Ovary (tissue), 9 donors: ENCODE measurements around the gene RARA. TPM values are rescaled to one million over a fixed set of nuclear protein-coding genes. Genes with fewer than 3 reads are reported as not detected.

Experiments
- DNase-seq, 5 donors: peaks; one replicate each; pipeline ENCODE4 v3.0.0-alpha.2; 2019 to 2020
- H3K27ac ChIP-seq, 2 donors: fragments of 200-600 bp; one replicate each; pipeline versions ENCODE4 v1.5.1 to v1.8.0; 2019 to 2022
- H3K27me3 ChIP-seq: fragments of 200-600 bp; one replicate; pipeline ENCODE4 v1.8.0; 2022
- H3K36me3 ChIP-seq: fragments of 200-600 bp; sonication (generic); one replicate; pipeline ENCODE4 v1.5.1; 2019
- H3K4me1 ChIP-seq: one replicate; pipeline ENCODE4 v1.8.1; 2013; ENCODE audit warnings: mild to moderate bottlenecking, moderate library complexity; ENCODE audit not compliant: insufficient read depth
- H3K4me3 ChIP-seq: fragments of 200-600 bp; sonication (generic); one replicate; pipeline ENCODE4 v1.5.1; 2017
- H3K9me3 ChIP-seq, 2 donors: fragments of 200-600 bp in 1 of 2; sonication (generic) in 1 of 2; one replicate each; pipeline versions ENCODE4 v1.5.1 to v1.8.1; 2013 to 2019; ENCODE audit warnings: mild to moderate bottlenecking in 1 of 2, moderate library complexity in 1 of 2
- CTCF ChIP-seq, 3 donors: fragments of 450-650 bp in 2 of 3; fragments of 200-600 bp in 1 of 3; IDR thresholded peaks; one replicate each; pipeline versions ENCODE4 v1.5.1 to v1.8.0; 2016 to 2022; ENCODE audit warnings: antibody characterized with exemption in 3 of 3, mild to moderate bottlenecking in 1 of 3
- EP300 ChIP-seq: sonication (generic); formaldehyde crosslinking; IDR thresholded peaks from one replicate; pipeline ENCODE4 v1.6.1; 2017; ENCODE audit warnings: antibody characterized with exemption
- POLR2A ChIP-seq: fragments of 450-650 bp; IDR thresholded peaks from one replicate; pipeline ENCODE4 v1.6.1; 2017; ENCODE audit warnings: antibody characterized with exemption, mild to moderate bottlenecking, moderate library complexity
- WGBS, 3 donors: extraction: QIAGEN DNeasy Blood & Tissue Kit in 1 of 3; methylation state at CpG; one replicate each; pipeline versions ENCODE4 v1.1.5 to v1.1.7; 2013 to 2017; 5-methylcytosine and 5-hydroxymethylcytosine counted together
- intact Hi-C, 4 donors: fragments of 100-400 bp; cut with DNase I; formaldehyde crosslinking; loops; one replicate each; pipeline versions ENCODE4 v1.11.0 to v1.15.1; 2022 to 2023
- polyA plus RNA-seq, 2 donors: library from polyadenylated mRNA; stranded (reverse); fragments of 200-250 nt in 1 of 2; fragments of 350-450 nt in 1 of 2; fragmentation: Illumina TruSeq in 1 of 2; extraction: RNeasy Lipid Tissue Mini Kit (QIAGEN cat#74804) in 1 of 2; gene quantifications; one replicate each; pipeline ENCODE4 v1.2.3, GENCODE V29; 2013 to 2014
- total RNA-seq, 7 donors: library from RNA; depleted of rRNA in 2 of 7; stranded (reverse); fragments of >200 nt in 2 of 7; fragmentation: NEBNext Ultra II Directional in 3 of 7; extraction: Animal tissue kit (Norgen Biotek cat#: 25700) in 3 of 7; gene quantifications; one replicate each; pipeline versions ENCODE4 v1.1.0 to v1.2.4, GENCODE V29; 2016 to 2023
- donor health status: DM: no; HTN: no; CAD: no; lungs with moderate emphysema.
- donor health status: DM: no; HTN: no; CAD: no.
- donor health status: Bipolar disorder and iron deficiency.
- donor health status: DM: yes; HTN: yes; CAD: no.
- donor health status: DM: no; HTN: no; CAD: no.
- donor health status: DM: yes; HTN: yes; CAD: no.

RARA gene
- total and polyA plus RNA-seq, 9 donors: 19.8 to 100 (median 61.9) TPM

- H3K4me3 ChIP-seq: no peak overlapping the region
- H3K4me1 ChIP-seq: peaks cover 2% of the 10 kb centered on the region
- DNase-seq: no peak
- TF ChIP-seq EP300 (no peak), POLR2A (no peak), CTCF (IDR thresholded peaks at IDR 0.05) (no peak)
- H3K27me3 ChIP-seq: no peaks in the 10 kb centered on the region
- WGBS, 3 donors: 90 to 97% (median 95%) methylated on average over 2 of the region's 2 CpGs
- H3K27ac ChIP-seq: no peak overlapping the region
- intact Hi-C loops: loop anchor here in 2 of 4 donors (5.0 to 10.0 kb wide), 3 partner anchors 62 to 274 kb away; partner anchors contain the start of gene WIPF2 (in 1 of the 2)
- no peaks in the 10 kb centered on the region for H3K36me3 ChIP-seq
- no peaks in the 10 kb centered on the region for H3K9me3 ChIP-seq
Observed at GRCh38 chr17:40286473-40286872, 22.5 kb upstream of the RARA start.

GRCh38 chr17:40287159-40287493 is 21.9 kb upstream of the RARA start:
- Histone ChIP-seq H3K4me3 (no peak overlapping the region), H3K27ac (no peak overlapping the region), H3K36me3 (no peaks in the 10 kb centered on the region), H3K4me1 (peaks cover 2% of the 10 kb centered on the region), H3K27me3 (no peaks in the 10 kb centered on the region), H3K9me3 (no peaks in the 10 kb centered on the region)
- no peak for TF ChIP-seq CTCF (IDR thresholded peaks at IDR 0.05)
- no peak for TF ChIP-seq POLR2A
- TF ChIP-seq EP300: no peak
- intact Hi-C loops: loop anchor here in 2 of 4 donors (5.0 to 10.0 kb wide), 3 partner anchors 62 to 275 kb away; partner anchors contain the start of gene WIPF2 (in 1 of the 2)
- 38 to 41% (median 39%) methylated on average over 4 of the region's 4 CpGs for WGBS, 3 donors
- DNase-seq: no peak

- H3K4me3 ChIP-seq: peak within 1 kb of the TSS; percentile 41
- WGBS, 3 donors: 0 to 1% (median 0%) methylated on average over 47 of the region's 47 CpGs
- H3K9me3 ChIP-seq: no peaks in the 10 kb centered on the region
- intact Hi-C loops: loop anchor here in 2 of 4 donors (5.0 to 10.0 kb wide), 3 partner anchors 63 to 275 kb away; partner anchors contain the start of gene WIPF2 (in 1 of the 2)
- peak; percentile 97 to 99 (median 98) for DNase-seq
- no peaks in the 10 kb centered on the region for H3K27me3 ChIP-seq
- H3K4me1 ChIP-seq: peaks cover 2% of the 10 kb centered on the region
- H3K36me3 ChIP-seq: no peaks in the 10 kb centered on the region
- H3K27ac ChIP-seq: no peak within 1 kb of the TSS
- TF ChIP-seq CTCF (IDR thresholded peaks at IDR 0.05) (no peak), POLR2A (no peak), EP300 (no peak)
Observed at GRCh38 chr17:40287494-40288369, 21.2 kb upstream of the RARA start, which contains the start of gene CDC6. Gene CDC6 (plus strand): TSS chr17:40287879. CDS start chr17:40289421, 1,542 bp downstream.

GRCh38 chr17:40290629-40291280 is 18.2 kb upstream of the RARA start:
- DNase-seq: no peak
- Histone ChIP-seq H3K36me3 (no peaks in the 10 kb centered on the region), H3K4me3 (no peak overlapping the region), H3K27ac (no peak overlapping the region), H3K4me1 (peaks cover 2% of the 10 kb centered on the region), H3K9me3 (no peaks in the 10 kb centered on the region), H3K27me3 (no peaks in the 10 kb centered on the region)
- intact Hi-C loops: loop anchor here in 2 of 4 donors (5.0 to 10.0 kb wide), 2 partner anchors 276 to 278 kb away; partner anchors contain the start of gene CSF3 (in 1 of the 2)
- no peak for TF ChIP-seq POLR2A
- TF ChIP-seq CTCF (IDR thresholded peaks at IDR 0.05): peak in 2 of 3 donors; percentile 14 to 40
- WGBS, 3 donors: 54 to 63% (median 58%) methylated on average over 4 of the region's 4 CpGs
